HG02973 (cell line): Measurements from ENCODE around the gene TMEM17.

ENCODE experiments used
- ATAC-seq: cut with Tn5 transposase; IDR thresholded peaks from one replicate; pipeline ENCODE4 v1.9.1; 2021; ENCODE audit warnings: moderate library complexity; ENCODE audit not compliant: unreplicated experiment

Gene TMEM17

GRCh38 chr2:62474176-62474575 is 31.8 kb downstream of the TMEM17 start:
- no peak for ATAC-seq

GRCh38 chr2:62473246-62473827 is 32.7 kb downstream of the TMEM17 start:
- no peak for ATAC-seq

GRCh38 chr2:62472312-62472711 is 33.7 kb downstream of the TMEM17 start:
- no peak for ATAC-seq

GRCh38 chr2:62471816-62472215 is 34.2 kb downstream of the TMEM17 start:
- no peak for ATAC-seq

- ATAC-seq, result no peak
Observed at GRCh38 chr2:62471404-62471803, 34.6 kb downstream of the TMEM17 start.

GRCh38 chr2:62469548-62469947 is 36.4 kb downstream of the TMEM17 start:
- no peak for ATAC-seq

GRCh38 chr2:62469114-62469513 is 36.9 kb downstream of the TMEM17 start:
- no peak for ATAC-seq

GRCh38 chr2:62467475-62468321 is 38.3 kb downstream of the TMEM17 start:
- ATAC-seq, result no peak

GRCh38 chr2:62467100-62467474 is 38.9 kb downstream of the TMEM17 start:
- no peak for ATAC-seq

GRCh38 chr2:62466503-62466854 is 39.5 kb downstream of the TMEM17 start:
- no peak for ATAC-seq

- no peak for ATAC-seq
Observed at GRCh38 chr2:62465741-62466502, 40.1 kb downstream of the TMEM17 start.

- ATAC-seq, result no peak
Observed at GRCh38 chr2:62465039-62465740, 40.8 kb downstream of the TMEM17 start.

- no peak for ATAC-seq
Observed at GRCh38 chr2:62464221-62465007, 41.6 kb downstream of the TMEM17 start.

GRCh38 chr2:62462211-62462610 is 43.8 kb downstream of the TMEM17 start:
- ATAC-seq, result no peak

GRCh38 chr2:62461707-62462106 is 44.3 kb downstream of the TMEM17 start:
- no peak for ATAC-seq

- ATAC-seq, result no peak
Observed at GRCh38 chr2:62461017-62461553, 44.9 kb downstream of the TMEM17 start.

GRCh38 chr2:62460175-62460574 is 45.8 kb downstream of the TMEM17 start:
- no peak for ATAC-seq

GRCh38 chr2:62459672-62460071 is 46.3 kb downstream of the TMEM17 start:
- ATAC-seq, result no peak

- ATAC-seq, result no peak
Observed at GRCh38 chr2:62459106-62459505, 46.9 kb downstream of the TMEM17 start.

- no peak for ATAC-seq
Observed at GRCh38 chr2:62458671-62459081, 47.3 kb downstream of the TMEM17 start.
